Spinal cord (tissue), 10 donors: ENCODE data around the gene SLC17A3. TPM values are rescaled to one million over a fixed set of nuclear protein-coding genes. Genes with fewer than 3 reads are reported as not detected.

ENCODE experiments used
- DNase-seq, 6 donors: peaks; one replicate each; pipeline versions ENCODE4 v3.0.0 to v3.0.0-alpha.2; 2013 to 2015; ENCODE audit warnings: low spot score in 6 of 6, low read depth in 4 of 6
- H3K27ac ChIP-seq: one replicate; pipeline ENCODE4 v1.5.1; 2013; ENCODE audit warnings: low read depth, low read length, control low read depth
- H3K27me3 ChIP-seq: one replicate; pipeline ENCODE4 v1.6.1; 2013; ENCODE audit warnings: low read length; ENCODE audit not compliant: control insufficient read depth, insufficient read depth
- H3K36me3 ChIP-seq: one replicate; pipeline ENCODE4 v1.6.1; 2013; ENCODE audit warnings: low read length; ENCODE audit not compliant: control insufficient read depth, insufficient read depth
- H3K4me1 ChIP-seq: one replicate; pipeline ENCODE4 v1.6.1; 2013; ENCODE audit warnings: low read length; ENCODE audit not compliant: control insufficient read depth, insufficient read depth
- H3K4me3 ChIP-seq: one replicate; pipeline ENCODE4 v1.5.1; 2013; ENCODE audit warnings: low read depth, low read length, control low read depth
- H3K9me3 ChIP-seq: one replicate; pipeline ENCODE4 v1.6.1; 2013; ENCODE audit warnings: low read length; ENCODE audit not compliant: control insufficient read depth, insufficient read depth
- WGBS: methylation state at CpG from one replicate; pipeline ENCODE4 v1.1.5; 2013; ENCODE audit warnings: missing lambda C conversion rate; ENCODE audit not compliant: insufficient coverage; 5-methylcytosine and 5-hydroxymethylcytosine counted together
- polyA plus RNA-seq, 2 donors: library from polyadenylated mRNA; unstranded; fragments of 120-200 nt; gene quantifications; one replicate each; pipeline ENCODE4 v1.2.1, GENCODE V29; 2013; ENCODE audit not compliant: insufficient read length in 2 of 2
- total RNA-seq, 2 donors: library from RNA; depleted of rRNA in 1 of 2; stranded (reverse); fragments of 120-200 nt in 1 of 2; fragments of >200 nt in 1 of 2; gene quantifications; one replicate each; pipeline versions ENCODE4 v1.2.3 to v1.2.4, GENCODE V29; 2013 to 2014
- donor health status: healthy.

The SLC17A3 gene
- total and polyA plus RNA-seq, 4 donors = not detected

DNA sequence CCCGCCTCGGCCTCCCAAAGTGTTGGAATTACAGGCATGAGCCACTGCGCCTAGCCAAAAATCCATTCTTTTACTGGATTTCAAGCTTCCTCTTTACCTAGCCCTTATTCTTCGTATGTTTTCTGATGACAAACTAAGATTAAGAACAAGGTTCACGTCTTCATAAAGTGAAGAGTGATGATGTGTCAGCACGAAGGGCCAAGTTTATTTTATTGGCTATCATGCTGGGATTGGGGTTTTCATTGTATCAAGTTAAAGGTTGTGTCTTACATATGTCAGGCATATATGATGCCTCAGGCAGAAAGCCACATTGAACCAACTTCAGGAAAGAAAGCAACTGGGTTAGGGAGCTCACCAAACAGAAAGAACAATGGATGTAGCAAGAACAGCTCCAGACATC lies 19.7 kb upstream of the SLC17A3 start:
- H3K27me3 ChIP-seq = no peaks in the 10 kb centered on the region
- H3K27ac ChIP-seq = no peak overlapping the region
- H3K36me3 ChIP-seq = no peaks in the 10 kb centered on the region
- no peaks in the 10 kb centered on the region for H3K9me3 ChIP-seq
- WGBS = 88% methylated on average over 5 of the region's 6 CpGs
- no peak overlapping the region for H3K4me3 ChIP-seq
- no peak for DNase-seq
- H3K4me1 ChIP-seq = no peaks in the 10 kb centered on the region

DNA sequence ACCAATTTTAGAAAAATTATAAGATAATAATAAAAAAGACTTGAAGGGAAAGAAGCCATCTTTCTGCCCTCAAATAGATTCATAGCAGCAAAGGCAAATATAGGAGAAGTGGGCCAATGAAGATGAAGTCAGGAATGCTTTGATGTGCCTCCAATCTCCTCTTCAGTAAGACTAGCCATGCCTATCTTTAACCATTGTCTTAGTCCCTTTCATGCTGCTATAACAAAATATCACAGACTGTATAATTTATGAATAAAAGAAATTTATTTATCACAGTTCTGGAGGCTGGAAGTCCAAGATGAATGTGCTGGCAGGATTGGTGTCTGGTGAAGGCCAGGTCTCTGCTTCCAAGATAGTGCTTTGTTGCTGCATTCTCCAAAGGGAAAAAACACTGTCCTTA lies 18.8 kb upstream of the SLC17A3 start:
- H3K27ac ChIP-seq = no peak overlapping the region
- H3K36me3 ChIP-seq = no peaks in the 10 kb centered on the region
- H3K9me3 ChIP-seq = no peaks in the 10 kb centered on the region
- H3K4me3 ChIP-seq = no peak overlapping the region
- no peak for DNase-seq
- no peaks in the 10 kb centered on the region for H3K4me1 ChIP-seq
- no peaks in the 10 kb centered on the region for H3K27me3 ChIP-seq

DNA sequence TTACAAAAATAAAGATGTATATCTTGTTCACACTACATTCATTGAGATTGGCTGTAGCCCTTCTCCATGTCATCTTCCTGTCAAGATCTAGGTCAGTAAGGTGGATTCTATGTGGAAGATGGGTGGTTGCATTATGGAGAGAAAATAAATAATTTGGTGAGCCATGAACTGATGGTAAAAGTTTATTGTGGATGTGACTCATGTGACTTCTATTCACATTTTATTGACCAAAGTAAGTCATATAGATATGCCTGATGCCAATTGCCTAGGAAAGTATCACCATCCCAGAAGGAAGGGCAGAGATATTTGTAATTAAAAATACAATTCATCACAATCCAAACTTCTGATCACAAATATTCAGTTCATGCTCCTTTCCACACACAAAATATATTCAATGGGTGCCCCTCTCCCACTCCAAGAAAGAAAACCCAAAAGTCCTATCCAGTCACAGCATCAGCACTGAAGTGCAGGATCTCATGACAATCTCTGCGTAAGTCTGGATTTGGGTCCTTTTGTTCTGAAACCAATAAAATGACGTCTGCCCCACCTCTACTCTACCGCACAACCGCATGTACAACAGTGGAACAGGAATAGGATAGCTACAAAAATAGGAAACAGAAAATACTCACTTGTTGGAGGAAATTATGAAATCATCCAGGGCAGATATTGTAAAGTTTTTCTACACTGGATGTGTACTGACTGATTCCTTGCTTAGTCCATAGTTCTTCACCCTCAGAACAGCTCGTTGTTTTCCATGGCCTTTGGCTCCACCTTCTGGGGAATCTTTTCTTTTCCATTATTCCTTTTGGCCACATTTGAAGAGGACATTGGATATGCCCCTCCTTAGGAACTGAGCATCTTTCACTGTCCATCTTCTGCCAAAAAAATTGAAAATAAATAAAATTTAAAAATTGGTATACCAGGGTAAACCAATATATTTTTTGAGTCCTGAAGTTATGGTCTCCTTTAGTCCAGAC lies 16.1 kb upstream of the SLC17A3 start:
- peak; percentile 41 to 91 (median 54) for DNase-seq
- WGBS = 33% methylated on average over 2 of the region's 5 CpGs
- no peaks in the 10 kb centered on the region for H3K36me3 ChIP-seq
- H3K27ac ChIP-seq = no peak overlapping the region
- H3K27me3 ChIP-seq = no peaks in the 10 kb centered on the region
- H3K4me1 ChIP-seq = no peaks in the 10 kb centered on the region
- no peaks in the 10 kb centered on the region for H3K9me3 ChIP-seq
- H3K4me3 ChIP-seq = no peak overlapping the region

DNA sequence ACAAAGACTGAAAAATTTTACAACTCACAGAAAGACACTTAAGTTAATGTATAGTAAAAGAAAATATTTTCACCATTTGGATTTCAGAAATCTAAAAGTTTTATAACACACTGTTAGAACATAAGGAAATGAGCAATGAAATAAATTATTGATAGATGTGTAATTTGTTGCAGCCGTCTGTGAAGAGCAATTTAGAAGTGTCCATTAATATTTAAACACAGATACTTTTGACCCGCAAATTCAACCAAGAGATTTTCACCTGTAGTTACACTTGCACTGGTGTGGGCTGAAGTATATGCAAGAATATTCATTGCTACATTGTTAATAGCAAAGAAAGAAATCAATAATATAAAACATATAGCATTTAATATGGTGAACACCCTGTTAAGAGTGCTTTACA lies 14.6 kb upstream of the SLC17A3 start:
- Histone ChIP-seq H3K9me3 (no peaks in the 10 kb centered on the region), H3K4me1 (no peaks in the 10 kb centered on the region), H3K36me3 (no peaks in the 10 kb centered on the region), H3K27ac (no peak overlapping the region), H3K27me3 (no peaks in the 10 kb centered on the region), H3K4me3 (no peak overlapping the region)
- no CpG with 5 or more reads among the region's 2 CpGs for WGBS
- DNase-seq = no peak

DNA sequence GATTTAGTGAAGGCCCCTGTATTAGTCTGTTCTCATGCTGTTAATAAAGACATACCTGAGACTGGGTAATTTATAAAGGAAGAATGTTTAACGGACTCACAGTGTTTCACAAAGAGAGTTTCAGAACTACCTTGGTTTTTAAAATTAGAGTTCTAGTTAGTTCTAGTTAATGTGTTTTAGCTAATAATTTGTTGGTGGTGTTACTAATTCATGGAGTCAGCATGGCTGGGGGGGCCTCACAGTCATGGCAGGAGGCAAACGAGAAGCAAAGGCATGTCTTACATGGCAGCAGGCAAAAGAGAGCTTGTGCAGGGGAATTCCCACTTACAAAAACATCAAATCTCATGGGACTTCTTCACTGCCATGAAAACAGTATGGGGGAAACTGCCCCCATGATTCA lies 12.0 kb upstream of the SLC17A3 start:
- Histone ChIP-seq H3K4me1 (peaks cover 4% of the 10 kb centered on the region), H3K36me3 (no peaks in the 10 kb centered on the region), H3K27ac (no peak overlapping the region), H3K27me3 (peaks cover 5% of the 10 kb centered on the region), H3K9me3 (no peaks in the 10 kb centered on the region), H3K4me3 (no peak overlapping the region)
- 100% methylated on average over 1 of the region's 2 CpGs for WGBS
- no peak for DNase-seq

DNA sequence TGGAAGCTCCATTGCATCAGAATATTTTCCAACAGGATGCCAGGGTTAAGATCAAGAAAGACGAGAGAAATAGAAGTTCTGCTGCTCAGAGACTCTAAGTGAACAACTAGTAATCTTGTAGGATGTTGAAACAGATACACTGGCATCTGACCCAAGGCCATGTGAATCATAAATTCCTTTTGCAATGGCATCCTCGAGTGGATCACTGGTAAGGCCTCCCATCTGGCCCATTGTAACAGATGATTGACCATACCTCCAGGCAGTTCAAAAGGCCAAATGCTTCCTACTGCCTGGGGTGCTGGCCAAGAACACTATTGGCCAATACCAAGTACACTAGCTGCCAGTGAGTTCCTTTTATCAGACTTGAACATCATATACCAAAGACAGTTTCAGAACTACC lies 9.9 kb upstream of the SLC17A3 start:
- Histone ChIP-seq H3K4me1 (peaks cover 4% of the 10 kb centered on the region), H3K27ac (no peak overlapping the region), H3K36me3 (no peaks in the 10 kb centered on the region), H3K9me3 (no peaks in the 10 kb centered on the region), H3K27me3 (peaks cover 5% of the 10 kb centered on the region), H3K4me3 (no peak overlapping the region)
- WGBS = 22% methylated on average over 1 of the region's 2 CpGs
- DNase-seq = no peak

DNA sequence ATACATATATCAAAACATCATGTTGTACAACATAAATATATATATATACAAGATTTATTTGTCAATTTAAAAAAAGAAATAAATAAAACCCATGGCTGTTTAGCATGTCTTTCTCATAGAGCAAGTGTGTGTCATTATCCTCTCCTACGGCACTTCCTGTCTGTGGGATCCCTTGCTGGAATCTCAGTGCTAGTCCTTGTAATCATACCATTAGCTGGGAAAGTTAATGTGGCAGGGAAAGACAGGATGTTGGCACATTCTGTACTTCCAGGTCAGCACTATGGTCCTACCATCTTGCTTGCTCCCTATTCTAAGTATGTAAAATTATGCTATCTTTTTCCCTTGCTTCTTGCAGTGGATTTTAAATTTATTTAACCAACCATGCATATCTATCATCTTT lies 9.5 kb upstream of the SLC17A3 start:
- Histone ChIP-seq H3K4me3 (no peak overlapping the region), H3K9me3 (no peaks in the 10 kb centered on the region), H3K36me3 (no peaks in the 10 kb centered on the region), H3K27ac (no peak overlapping the region), H3K27me3 (peaks cover 5% of the 10 kb centered on the region), H3K4me1 (peaks cover 4% of the 10 kb centered on the region)
- 80% methylated on average over 1 of the region's 1 CpG for WGBS
- DNase-seq = no peak

DNA sequence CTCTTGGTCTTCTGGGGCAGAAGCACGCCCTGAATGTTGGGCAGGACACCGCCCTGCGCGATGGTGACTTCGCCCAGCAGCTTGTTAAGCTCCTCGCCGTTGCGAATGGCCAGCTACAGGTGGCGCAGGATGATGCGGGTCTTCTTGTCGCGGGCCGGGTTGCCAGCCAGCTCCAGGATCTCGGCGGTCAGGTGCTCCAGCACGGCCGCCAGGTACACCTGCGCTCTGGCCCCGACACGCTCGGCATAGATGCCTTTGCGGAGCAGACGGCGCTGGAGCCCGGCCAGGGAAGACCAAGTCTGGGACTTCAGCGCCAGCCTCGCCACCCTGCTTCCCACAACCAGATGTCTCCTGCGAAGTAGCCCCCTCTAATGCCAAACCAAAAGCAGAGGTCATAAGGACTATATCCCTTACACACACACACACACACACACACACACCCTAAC lies 8.0 kb upstream of the SLC17A3 start:
- Histone ChIP-seq H3K27ac (no peak overlapping the region), H3K27me3 (peaks cover 5% of the 10 kb centered on the region), H3K4me3 (no peak overlapping the region), H3K36me3 (no peaks in the 10 kb centered on the region), H3K9me3 (no peaks in the 10 kb centered on the region), H3K4me1 (peaks cover 4% of the 10 kb centered on the region)
- DNase-seq = no peak
- WGBS = 20% methylated on average over 28 of the region's 28 CpGs

DNA sequence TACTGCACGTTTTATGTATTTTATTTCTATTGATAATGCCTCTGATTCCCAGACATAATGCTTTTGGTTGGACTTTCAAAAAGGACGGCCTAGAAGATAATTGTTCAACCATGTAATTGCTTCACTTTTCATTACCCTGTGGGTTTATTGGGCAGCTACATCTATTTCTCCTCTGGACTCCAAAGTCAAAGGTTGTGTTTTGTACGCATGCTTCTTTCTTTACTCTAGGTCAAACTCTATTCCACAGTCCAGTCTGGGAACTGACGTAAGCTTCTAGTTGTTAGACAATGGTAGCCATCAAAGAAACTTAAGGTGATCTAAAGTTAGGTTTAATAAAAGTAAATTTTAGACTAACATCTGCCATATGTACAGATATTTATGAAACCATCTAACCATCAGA lies 6.6 kb upstream of the SLC17A3 start:
- H3K27ac ChIP-seq = no peak overlapping the region
- H3K4me3 ChIP-seq = no peak overlapping the region
- no peak for DNase-seq
- no CpG with 5 or more reads among the region's 4 CpGs for WGBS
- H3K9me3 ChIP-seq = no peaks in the 10 kb centered on the region
- no peaks in the 10 kb centered on the region for H3K36me3 ChIP-seq
- peaks cover 4% of the 10 kb centered on the region for H3K4me1 ChIP-seq
- peaks cover 5% of the 10 kb centered on the region for H3K27me3 ChIP-seq

DNA sequence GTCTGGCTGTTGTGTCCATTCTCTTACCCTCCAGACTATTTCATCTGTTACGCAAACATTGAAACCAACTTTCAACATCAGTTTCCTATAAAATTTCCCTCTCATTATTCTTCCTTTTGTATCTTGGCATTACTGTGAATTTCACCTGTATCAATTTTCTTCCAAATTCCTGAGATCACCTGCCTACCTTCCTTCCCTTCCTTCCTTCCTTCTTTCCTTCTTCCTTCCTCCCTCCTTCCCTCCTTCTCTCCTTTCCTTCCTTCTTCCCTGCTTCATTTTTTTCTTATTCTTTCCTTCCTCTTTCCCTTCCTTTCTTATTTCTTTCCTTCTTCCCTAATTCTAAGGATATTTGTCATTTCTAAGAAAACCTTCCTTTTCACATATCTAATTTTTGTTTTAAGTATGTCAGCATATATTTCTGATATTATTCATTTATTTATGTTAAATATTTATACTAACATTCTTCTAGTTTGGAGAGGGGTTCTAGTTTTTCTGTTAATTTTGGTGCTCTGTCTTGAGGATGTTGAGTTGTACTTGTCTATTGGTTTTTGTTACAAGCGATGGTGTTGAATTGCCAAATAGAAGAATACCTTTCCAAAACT lies 4.8 kb upstream of the SLC17A3 start:
- Histone ChIP-seq H3K9me3 (peaks cover 1% of the 10 kb centered on the region), H3K27ac (no peak overlapping the region), H3K4me3 (no peak overlapping the region), H3K27me3 (peaks cover 5% of the 10 kb centered on the region), H3K36me3 (no peaks in the 10 kb centered on the region), H3K4me1 (peaks cover 4% of the 10 kb centered on the region)
- 100% methylated on average over 1 of the region's 2 CpGs for WGBS
- DNase-seq = no peak
